Stimulated activated CD4-positive, alpha-beta T cell treated with anti-CD3 and anti-CD28 coated beads, Interleukin-4, amount 100 ng/mL, for 4 hours (primary cell): ENCODE data around the gene GP9.
"Not testable (repeated sequence)": the region's sequence is repeated elsewhere in the genome, so short reads cannot be mapped to it uniquely, and the experiment has no call there.

ENCODE experiments used
- DNase-seq, 2 experiments: peaks; one replicate each; pipeline ENCODE4 v3.0.0-alpha.2; 2020

The GP9 gene

DNA sequence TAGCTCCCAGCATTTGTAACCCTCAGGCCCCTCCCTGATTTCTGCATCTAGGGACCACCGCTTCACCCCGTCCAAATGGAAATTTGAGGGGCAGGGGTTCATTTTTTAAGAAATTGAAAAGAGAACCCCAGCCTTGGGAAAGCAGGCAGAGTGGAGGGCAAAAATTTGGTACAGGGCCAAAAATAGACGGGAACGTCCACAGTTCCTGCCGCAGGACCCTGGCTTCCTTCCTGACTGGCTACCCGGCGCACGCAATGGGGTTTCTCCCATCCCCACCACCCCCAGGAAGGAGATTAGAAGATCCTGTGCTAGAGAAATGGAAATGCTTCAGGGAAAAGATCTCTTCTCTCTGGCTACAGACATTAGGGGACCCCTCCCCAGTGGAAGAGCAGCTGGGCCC, 20.9 kb downstream of the GP9 start:
- no peak for DNase-seq

DNA sequence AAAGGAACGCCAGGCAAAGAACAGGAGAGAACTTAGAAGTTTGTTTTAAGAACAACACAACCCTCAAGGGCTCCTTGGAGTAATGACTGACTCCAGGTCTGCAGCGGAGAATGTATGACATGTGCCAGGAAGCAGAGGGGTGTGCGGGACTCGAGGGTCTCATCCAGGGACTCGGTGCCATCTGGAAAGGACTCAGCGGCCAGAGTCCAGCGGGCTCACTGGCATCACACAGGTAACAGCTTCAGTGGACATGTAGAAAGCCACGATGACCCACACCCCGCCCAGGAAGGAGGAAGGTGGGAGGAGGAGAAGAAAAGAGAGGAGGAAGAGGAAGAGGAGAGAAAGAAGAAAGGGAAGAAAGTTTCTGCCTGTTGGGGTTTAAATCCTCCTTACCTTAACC, 21.4 kb downstream of the GP9 start:
- no peak for DNase-seq

DNA sequence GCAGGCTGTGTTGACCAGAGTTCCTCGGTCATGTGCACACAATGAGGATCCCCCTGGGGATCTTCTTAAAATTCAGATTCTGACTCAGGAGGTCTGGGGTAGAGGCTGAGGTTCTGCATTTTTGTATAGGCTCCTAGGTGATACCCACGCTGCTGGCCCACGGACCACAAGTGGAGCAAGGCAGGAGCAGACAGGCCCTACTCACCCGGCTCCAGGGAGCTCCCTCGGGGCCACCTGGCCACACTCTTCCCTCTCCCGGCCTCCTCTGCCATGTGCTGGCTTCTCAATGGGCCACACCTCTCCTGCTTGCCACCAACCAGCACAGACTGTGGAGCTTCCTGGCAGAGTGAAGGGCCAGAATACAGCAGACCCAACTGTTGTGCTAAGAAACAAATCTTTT, 23.9 kb downstream of the GP9 start:
- DNase-seq = no peak

DNA sequence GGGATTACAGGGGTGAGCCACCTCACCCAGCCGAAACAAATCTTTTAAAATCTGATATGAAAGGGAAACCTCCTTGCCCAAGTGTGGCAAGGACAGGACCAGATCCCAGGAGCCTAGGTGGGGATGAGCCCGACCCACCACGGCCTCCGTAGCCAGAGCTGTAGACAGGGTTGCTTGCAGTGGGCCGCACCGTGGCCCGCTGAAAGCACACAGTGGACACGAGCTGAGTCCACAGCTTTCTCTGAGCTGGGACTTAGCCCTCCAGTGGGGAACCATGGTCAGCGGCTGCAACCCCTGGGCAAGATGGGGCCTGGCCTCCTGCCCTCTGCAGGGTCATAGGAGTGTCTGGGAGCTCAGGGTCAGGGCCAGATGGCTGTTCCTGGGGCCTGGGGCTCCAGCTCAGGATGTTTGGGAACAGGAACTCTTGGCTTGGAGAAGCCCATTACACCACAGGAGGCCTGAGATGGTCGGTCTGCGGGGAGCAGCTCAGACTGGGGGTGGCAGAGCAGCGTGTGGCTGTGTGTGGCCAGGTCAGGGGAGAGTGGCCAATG, 24.7 kb downstream of the GP9 start:
- no peak for DNase-seq

DNA sequence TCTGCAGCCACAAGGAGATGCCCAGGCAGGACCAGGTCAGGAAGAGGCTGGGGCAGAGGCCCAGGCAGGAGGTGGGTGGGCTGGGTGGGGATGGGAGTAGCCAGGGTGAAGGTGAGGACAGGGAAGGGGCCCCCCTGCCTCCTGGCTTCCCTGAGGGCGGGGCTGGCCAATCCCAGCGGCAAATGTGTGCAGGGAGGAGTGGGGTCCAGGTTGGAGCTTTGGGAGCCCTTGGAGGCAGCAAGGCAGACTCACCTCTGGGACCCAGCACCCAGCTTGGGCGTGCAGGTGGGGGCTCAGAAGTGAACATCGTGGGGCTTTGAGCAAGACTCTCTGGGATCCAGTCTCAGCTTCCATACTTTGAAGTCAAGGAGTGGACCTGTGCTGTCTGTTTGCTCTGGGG, 25.2 kb downstream of the GP9 start:
- no peak for DNase-seq

DNA sequence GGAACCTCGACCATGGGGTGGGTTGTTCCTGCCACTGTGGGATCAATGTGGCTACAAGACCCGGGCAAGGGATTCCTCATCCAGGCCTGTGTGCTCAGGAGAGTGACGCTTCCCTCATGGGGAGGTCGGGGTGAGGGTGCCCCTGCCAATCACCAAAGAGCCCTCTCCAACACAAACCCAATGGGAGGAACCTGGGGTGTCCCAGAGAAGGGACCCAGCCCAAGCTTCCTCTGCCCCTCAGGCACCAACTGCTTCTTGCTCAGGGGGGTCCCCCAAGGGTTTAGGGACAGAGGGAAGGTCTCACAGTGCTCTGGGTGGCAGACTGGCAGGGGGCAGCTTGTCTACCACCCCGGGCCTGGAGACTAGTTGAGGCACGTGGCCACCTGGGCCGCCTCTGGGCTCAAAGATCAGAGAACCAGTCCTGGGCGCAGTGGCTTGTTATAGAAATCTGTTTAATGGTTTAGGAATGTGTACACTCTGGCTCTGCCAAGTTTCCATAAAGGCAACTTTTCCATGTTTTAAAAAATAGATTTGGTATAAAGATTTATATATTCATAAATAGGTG, 26.6 kb downstream of the GP9 start:
- DNase-seq = no peak

DNA sequence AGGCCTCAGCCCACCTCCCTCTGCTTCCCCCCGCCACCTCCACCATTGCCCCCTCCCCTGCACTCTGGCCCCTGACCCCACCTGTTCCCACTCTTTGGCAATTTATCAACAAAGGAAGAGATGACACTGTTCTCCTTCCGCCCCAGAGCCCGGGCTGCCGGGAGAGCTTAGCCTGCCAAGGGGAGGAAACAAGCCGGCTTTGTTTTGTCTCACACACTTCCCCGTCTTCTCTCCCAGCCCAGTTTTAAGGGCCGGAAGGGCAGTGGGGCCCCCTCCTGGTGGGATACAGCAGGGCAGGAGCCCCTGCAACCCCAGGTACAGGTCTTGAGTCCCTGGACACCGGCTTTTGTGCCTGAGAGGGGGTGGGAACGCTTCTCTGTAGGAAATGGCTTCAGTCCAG, 27.3 kb downstream of the GP9 start:
- not testable (repeated sequence) for DNase-seq

DNA sequence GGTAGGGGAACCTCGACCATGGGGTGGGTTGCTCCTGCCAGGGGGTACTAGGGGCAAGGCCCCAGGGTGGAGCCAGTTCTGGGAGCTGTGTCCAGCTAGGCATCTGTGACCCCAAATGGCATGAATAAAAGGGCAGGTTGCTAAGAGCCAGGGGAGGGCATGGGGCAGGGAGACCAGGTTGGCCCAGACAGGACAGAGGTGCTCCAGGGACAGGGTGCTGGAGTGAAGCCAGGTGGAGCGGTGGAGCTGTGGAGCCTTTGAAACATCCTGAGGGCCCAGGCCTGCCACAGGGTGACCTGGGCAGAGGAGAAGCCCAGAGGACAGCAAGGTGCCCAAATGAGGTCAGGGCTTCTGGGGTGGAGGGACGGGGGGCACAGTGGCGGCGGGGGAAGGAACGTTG, 27.7 kb downstream of the GP9 start:
- DNase-seq = not testable (repeated sequence)

DNA sequence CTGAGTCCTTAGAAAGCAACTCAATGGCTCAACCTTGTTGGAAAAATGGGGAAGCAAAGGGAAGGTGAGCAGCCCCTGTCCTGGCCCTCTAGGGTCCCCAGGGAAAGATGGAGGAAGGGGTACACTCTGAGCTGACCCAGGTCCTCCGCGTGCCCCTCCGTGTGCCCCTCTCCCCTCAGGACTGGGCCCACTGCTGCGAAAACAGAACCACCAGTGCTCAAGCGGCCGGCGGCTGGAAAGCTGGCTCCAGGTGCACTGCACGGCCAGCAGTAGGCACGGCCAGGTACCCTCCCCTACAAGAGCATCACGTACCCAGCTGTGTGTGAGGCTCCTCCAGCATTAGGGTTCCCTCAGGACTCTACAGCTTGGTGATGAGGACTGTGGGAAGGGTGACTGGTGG, 34.7 kb downstream of the GP9 start:
- DNase-seq = no peak

DNA sequence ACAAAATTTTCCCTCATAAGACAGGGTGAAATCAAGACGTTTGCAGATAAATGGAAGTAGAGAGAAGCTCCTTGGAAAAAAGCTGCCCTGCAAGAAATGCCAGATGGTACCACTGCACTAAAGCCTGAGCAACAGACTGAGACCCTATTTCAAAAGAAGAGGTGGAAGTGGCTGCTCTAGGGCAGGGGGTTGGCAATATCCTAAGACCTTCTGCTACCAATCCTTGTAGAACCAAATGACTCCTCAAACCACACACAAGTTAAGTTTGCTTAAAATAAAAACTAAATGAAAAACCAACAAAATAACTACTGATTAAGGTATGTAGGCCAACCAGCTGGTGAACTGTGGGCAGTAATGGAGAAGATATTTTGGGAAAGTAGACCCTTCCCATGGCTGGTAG, 39.7 kb downstream of the GP9 start:
- DNase-seq = no peak

DNA sequence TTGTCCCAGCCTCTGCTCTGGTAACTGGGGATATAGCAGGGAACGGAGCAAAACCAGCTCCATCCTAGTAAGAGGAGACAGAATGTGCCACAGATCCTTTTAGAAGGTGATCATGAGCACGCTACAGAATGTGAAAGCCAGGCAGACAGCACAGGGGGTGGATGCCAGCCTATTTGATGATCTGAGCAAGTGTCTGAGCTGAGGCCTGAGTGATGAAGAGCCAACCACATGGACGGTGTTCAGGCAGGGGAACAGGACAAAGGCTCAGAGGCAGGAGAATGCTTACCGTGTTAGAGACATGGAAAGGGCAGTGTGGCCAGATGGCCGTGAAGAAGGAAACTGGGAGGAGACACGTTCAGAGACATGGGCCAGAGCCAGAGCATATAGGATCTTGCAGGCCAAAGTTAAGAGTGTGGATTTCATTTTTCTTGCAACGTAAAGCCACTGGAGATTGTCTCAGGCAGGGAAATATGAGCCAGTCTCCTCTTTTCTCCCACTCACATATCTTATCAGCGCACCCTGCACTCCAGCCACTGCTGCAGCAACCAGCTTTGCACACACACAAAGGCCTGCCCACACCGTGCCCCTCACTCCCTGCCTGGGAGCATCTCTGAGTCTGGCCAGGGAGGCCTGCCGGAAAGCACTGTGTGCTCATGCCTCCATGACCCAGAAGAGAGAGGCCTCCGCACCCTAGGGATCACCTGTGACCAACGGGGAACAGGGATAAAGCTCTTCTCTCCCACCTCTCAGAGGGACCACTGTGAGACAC, 41.0 kb downstream of the GP9 start:
- no peak for DNase-seq

DNA sequence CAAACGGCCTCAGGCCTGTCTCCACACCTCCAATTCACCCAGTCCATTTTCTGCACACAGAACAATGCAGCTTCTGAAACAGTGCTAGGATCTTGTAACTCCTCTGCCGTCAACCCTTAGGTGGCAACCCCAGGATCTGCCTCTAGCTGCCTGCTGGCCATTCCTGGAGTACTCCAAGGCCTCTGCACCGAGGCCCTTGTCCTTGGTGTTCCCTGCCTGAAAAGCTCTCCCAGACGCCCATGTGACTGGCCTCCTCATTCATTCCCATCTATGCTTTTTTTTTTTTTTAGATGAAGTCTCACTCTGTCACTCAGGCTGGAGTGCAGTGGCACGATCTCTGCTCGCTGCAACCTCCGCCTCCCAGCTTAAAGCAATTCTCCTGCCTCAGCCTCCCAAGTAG, 42.7 kb downstream of the GP9 start:
- no peak for DNase-seq

DNA sequence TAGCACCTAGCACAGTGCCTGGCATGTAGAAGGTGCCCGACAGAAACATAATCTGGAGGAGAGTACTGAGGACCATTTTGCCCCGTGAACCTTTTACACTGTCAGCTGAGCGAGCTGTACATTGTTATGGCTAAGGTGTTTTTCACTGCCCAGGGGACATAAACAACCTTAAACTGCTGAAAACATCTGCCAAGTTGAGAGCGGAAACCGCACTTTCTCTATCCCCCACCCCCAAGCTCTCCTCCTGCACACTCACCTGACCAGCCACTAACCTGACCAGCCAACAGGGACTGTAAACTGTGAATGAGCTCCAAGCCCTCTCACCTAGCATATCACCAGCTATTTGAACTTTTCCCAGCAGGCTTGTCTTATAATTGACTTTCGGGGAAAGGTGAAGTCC, 43.5 kb downstream of the GP9 start:
- DNase-seq = no peak

DNA sequence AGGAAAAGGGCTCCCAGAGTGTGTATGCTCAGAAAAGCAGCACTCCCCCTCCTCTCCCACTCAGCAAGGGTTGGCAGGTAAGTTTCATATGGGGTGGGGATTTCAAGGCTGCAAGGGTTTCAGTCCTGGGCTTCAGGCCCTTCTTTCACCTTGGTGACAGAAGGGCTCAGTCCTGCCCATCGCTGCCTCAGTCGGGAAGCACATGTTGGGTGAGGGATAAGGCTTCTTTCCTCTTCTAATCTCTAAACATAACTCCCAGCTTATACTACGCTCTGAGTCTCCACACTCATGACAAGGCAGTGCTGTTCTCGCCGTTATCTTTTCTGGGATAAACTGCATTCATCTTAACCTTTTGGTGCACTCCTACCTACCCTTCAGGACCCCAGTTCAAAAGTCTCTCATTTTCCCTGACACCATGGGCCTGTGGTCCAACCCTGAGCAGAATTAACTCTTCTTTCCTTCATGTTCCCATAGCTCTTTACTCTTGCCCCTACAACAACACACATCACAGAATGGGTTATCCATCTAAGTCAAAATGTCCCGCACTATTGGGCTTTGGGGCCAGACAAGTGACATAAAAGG, 44.0 kb downstream of the GP9 start:
- no peak for DNase-seq

DNA sequence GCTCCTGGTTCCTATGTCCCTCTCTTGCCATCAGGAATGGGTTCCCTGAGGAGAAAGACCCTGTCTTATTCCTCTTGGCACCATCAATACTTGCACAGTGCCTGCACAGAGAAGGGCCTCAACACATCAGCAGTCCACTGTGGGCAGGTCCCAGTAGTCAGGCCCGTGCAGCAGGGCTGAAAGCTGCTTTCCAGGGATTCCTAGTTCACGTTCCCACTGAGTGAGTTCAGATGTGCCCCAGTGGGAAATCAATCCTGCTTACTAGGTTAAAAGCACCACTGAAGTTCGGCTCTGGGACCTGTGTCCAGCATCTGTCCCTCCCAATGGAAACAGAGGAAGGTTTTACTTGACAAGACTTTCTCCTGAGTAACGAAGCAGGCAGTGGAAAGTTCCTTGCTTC, 45.3 kb downstream of the GP9 start:
- no peak for DNase-seq

DNA sequence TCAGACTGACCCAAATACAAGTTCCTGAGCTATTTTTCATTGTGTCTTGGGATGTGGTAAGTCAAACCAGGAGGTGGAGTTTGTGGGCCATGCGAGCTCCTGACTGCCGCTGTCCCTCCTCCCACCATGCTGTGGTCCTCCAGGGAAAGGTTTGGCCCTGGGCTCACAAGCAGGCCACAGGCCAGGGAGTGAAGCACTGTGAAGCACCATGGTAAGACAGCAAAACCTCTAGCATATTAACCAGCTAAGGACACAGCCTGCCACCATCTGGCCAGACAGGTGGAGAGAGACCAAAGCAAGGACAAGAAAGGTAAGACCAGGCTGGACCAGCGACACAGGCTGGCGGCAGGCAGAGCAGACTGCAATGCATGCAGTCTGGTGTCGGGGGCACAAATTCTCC, 45.7 kb downstream of the GP9 start:
- DNase-seq = no peak

DNA sequence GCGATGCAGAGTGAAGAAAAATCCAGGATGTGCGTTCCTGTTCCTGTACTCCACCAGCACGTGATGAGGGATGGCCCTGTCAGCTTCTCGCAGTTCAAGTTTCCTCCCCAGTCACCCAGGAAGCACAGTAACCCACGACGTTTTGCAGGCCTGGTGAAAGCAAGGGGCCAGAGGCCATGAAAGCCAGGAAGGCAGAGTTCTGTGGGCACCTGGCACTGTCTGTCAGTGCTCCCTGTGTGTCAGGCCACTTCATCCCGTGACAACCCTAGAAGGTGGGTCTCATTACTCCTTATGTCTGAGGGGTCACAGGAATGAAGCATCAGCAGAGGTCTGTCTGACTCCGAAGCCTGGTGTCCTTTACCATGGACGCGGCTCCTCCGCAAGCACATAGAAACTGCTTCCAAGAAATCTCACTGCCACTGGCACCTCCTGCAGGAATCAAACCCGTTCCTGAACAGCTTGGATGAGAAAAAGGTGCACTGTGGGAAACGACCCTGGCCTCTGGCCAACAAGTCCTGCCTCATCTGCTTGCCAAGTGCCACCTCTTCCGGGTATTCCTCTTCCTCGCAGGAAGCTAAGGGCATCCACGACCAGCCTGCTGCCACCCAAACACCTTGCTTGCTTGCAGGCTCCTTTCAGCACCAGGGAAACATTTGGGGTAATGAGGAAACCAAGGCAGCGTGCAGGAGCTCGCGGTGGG, 46.4 kb downstream of the GP9 start:
- no peak for DNase-seq

DNA sequence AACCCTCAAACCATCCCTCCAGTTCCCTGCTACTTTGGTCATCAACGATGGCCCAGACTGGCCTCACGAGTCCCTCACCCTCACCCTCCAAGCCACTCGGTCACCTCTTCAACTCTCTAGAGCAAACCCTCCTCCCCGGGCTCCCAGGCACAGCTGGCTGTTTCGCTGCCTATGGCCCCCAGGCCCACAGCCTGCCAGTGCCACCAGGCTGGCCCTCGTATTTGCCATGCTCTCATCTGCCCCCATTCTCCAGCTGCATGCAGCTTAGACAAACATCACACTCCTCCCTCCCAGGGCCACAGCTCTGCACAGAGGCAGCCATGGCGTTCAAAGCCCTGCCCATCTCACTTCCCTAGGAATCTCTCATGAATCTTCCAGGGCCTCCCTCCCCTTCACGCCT, 47.2 kb downstream of the GP9 start:
- no peak for DNase-seq

DNA sequence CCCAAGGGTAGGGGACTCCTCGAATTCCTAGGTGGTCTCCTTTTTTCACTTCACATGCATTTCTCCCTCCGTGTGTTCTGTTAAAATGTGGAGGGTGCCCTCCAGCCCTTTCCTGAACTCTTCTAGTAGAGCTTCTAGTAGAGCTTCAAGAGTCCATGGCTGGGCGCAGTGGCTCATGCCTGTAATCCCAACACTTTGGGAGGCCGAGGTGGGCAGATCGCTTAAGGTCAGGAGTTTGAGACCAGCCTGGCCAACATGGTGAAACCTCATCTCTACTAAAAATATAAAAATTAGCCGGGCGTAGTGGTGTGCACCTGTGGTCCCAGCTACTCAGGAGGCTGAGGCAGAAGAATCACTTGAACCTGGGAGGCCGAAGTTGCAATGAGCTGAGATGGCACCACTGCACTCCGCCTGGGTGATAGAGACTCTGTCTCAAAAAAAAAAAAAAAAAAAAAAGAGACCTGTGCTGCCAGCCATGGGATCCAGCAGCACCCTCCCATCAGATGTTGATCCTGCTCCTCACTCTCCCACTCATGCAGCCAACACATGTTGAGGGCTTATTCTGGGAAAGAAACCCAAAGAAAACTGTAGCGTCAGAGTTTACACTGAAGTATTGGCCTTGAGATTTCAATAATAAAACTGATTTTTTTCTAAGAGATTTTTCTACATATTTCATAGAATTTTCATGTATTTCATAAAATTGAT, 50.6 kb downstream of the GP9 start:
- not testable (repeated sequence) for DNase-seq
